ENCODE measurements around the gene LYSMD4. TPM values are rescaled to one million over a fixed set of nuclear protein-coding genes. Genes with fewer than 3 reads are reported as not detected.

LYSMD4 gene
- total RNA-seq, 1 donor from 2014 or later = 4.3 TPM

DNA sequence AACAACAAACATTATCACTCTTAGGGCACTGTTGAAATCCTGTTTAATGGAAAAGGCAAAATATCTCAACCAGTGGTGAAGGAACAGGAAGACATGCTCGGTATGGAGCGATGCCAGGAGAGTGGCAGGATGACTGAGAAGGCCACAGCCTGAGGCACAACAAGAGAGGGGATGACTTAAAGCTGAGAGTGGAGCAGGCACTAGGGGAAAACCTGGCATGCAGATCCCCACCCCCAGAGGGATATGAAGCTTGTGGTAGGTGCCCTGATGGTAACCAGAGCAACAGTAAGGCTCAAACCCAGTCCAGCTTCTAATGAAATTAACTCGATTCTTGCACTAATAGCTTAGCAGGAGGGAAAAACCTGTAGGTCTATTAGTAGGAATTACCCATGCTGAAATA, 40.4 kb downstream of the LYSMD4 start:
- no peak for DNase-seq (ENCODE audit: low read depth)
- TF ChIP-seq, protein P1, sequence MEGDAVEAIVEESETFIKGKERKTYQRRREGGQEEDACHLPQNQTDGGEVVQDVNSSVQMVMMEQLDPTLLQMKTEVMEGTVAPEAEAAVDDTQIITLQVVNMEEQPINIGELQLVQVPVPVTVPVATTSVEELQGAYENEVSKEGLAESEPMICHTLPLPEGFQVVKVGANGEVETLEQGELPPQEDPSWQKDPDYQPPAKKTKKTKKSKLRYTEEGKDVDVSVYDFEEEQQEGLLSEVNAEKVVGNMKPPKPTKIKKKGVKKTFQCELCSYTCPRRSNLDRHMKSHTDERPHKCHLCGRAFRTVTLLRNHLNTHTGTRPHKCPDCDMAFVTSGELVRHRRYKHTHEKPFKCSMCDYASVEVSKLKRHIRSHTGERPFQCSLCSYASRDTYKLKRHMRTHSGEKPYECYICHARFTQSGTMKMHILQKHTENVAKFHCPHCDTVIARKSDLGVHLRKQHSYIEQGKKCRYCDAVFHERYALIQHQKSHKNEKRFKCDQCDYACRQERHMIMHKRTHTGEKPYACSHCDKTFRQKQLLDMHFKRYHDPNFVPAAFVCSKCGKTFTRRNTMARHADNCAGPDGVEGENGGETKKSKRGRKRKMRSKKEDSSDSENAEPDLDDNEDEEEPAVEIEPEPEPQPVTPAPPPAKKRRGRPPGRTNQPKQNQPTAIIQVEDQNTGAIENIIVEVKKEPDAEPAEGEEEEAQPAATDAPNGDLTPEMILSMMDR (conservative IDR thresholded peaks at IDR 0.05; ENCODE audit: low read depth, low read length) = no peak
- no peak overlapping the region for H3K4me3 ChIP-seq (ENCODE audit: low read depth, low read length)

GRCh38 chr15:99686290-99686689, 46.9 kb downstream of the LYSMD4 start:
- TF ChIP-seq, protein P1 (conservative IDR thresholded peaks at IDR 0.05; ENCODE audit: low read depth, low read length) = no peak
- DNase-seq (ENCODE audit: low read depth) = no peak
- no peak overlapping the region for H3K4me3 ChIP-seq (ENCODE audit: low read depth, low read length)

GRCh38 chr15:99683000-99683670, 50.1 kb downstream of the LYSMD4 start:
- no peak overlapping the region for H3K4me3 ChIP-seq (ENCODE audit: low read depth, low read length)
- no peak for DNase-seq (ENCODE audit: low read depth)
- TF ChIP-seq, protein P1 (conservative IDR thresholded peaks at IDR 0.05; ENCODE audit: low read depth, low read length) = no peak

- TF ChIP-seq, protein P1 (conservative IDR thresholded peaks at IDR 0.05; ENCODE audit: low read depth, low read length) = no peak
- no peak overlapping the region for H3K4me3 ChIP-seq (ENCODE audit: low read depth, low read length)
- peak; percentile 83 for DNase-seq (ENCODE audit: low read depth)
Observed at GRCh38 chr15:99682455-99682854, 50.8 kb downstream of the LYSMD4 start.

GRCh38 chr15:99681990-99682389, 51.2 kb downstream of the LYSMD4 start:
- DNase-seq (ENCODE audit: low read depth) = no peak
- H3K4me3 ChIP-seq (ENCODE audit: low read depth, low read length) = no peak overlapping the region
- TF ChIP-seq, protein P1 (conservative IDR thresholded peaks at IDR 0.05; ENCODE audit: low read depth, low read length) = no peak

DNA sequence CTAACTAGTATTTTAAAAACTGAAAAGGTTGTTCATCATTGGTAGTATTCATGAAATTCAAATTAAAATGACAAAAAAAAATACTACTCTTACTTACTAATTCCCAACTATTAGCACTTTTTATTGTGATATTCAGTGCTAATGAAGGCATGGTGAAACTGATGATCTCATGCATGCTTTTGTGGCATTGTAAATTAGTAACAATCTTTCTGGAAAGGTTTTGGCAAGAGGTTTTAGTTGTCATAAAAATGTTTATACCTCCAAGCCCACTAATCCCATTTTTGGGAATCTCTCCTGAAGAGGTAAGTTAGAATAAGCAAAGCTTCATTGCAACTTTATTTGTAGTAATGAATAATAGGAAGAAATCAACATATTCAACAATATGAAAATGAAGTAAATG, 53.0 kb downstream of the LYSMD4 start:
- no peak for DNase-seq (ENCODE audit: low read depth)
- H3K4me3 ChIP-seq (ENCODE audit: low read depth, low read length) = no peak overlapping the region
- TF ChIP-seq, protein P1 (conservative IDR thresholded peaks at IDR 0.05; ENCODE audit: low read depth, low read length) = no peak

- TF ChIP-seq, protein P1 (conservative IDR thresholded peaks at IDR 0.05; ENCODE audit: low read depth, low read length) = no peak
Observed at GRCh38 chr15:99677540-99678134, 55.6 kb downstream of the LYSMD4 start.

More at GRCh38 chr15:99677540-99678134, 55.6 kb downstream of the LYSMD4 start:
- H3K4me3 ChIP-seq (ENCODE audit: low read depth, low read length) = no peak overlapping the region
- DNase-seq (ENCODE audit: low read depth) = peak; percentile 25

Data from epithelial cell of proximal tubule (primary cell).